Natural killer cell treated with Interleukin-12 subunit alpha and Interleukin-12 subunit beta and Interleukin-15 and Interleukin-18, amount 100 ng/mL, for 72 hours (primary cell): ENCODE data around the gene GRAPL. TPM values are rescaled to one million over a fixed set of nuclear protein-coding genes. Genes with fewer than 3 reads are reported as not detected.
A peak's percentile ranks its signal among the peaks of the same experiment; 100 is the strongest.
"Not testable (repeated sequence)": the region's sequence is repeated elsewhere in the genome, so short reads cannot be mapped to it uniquely, and the experiment has no call there.

Experiments used
- ATAC-seq, 2 donors: fragments of 150-1000 bp; cut with Tn5 transposase in 1 of 2; sonication (Bioruptor Pico), chemical (Tn5 transposase) in 1 of 2; 2 replicates each; pipeline ENCODE4 v1.10.0; 2021
- DNase-seq: peaks from one replicate; pipeline ENCODE4 v3.0.0; 2022; ENCODE audit warnings: low spot score
- H3K27ac Mint-ChIP-seq, 2 donors: 1 replicate in 1 of 2; 2 replicates in 1 of 2; pipeline ENCODE4 v1.8.0; 2022; ENCODE audit warnings: mixed read lengths in 2 of 2, mild to moderate bottlenecking in 1 of 2, moderate library complexity in 1 of 2
- H3K27me3 Mint-ChIP-seq, 2 donors: 1 replicate in 1 of 2; 2 replicates in 1 of 2; pipeline ENCODE4 v1.8.0; 2022; ENCODE audit warnings: mixed read lengths in 2 of 2
- H3K36me3 Mint-ChIP-seq: one replicate; pipeline ENCODE4 v1.8.0; 2022; ENCODE audit warnings: mixed read lengths
- H3K4me1 Mint-ChIP-seq, 2 donors: 1 replicate in 1 of 2; 2 replicates in 1 of 2; pipeline ENCODE4 v1.8.0; 2022; ENCODE audit warnings: low read depth in 2 of 2, mixed read lengths in 2 of 2, mild to moderate bottlenecking in 1 of 2
- H3K4me3 Mint-ChIP-seq: one replicate; pipeline ENCODE4 v1.8.0; 2022; ENCODE audit warnings: mixed read lengths
- H3K9me3 Mint-ChIP-seq: 2 replicates; pipeline ENCODE4 v1.8.0; 2022; ENCODE audit warnings: mixed read lengths
- total RNA-seq, 2 donors: library from RNA; stranded (reverse); gene quantifications; one replicate each; pipeline ENCODE4 v1.2.3, GENCODE V29; 2022

The GRAPL gene
- 1 to 10 TPM; 5.3 to 9.6 TPM for total RNA-seq

GRCh38 chr17:19127148-19127980 lies at the start of gene GRAPL:
Gene GRAPL, plus strand, starts transcription at chr17:19127589. Its CDS starts 31 bp downstream, at chr17:19127620.
- H3K36me3 Mint-ChIP-seq, H3K4me3 Mint-ChIP-seq, DNase-seq, H3K27ac Mint-ChIP-seq, H3K27me3 Mint-ChIP-seq, H3K9me3 Mint-ChIP-seq, H3K4me1 Mint-ChIP-seq: not testable (repeated sequence)
- ATAC-seq: peak; percentile 68 to 78

GRCh38 chr17:19088804-19089685 lies 38.3 kb upstream of the GRAPL start:
- not testable (repeated sequence) for H3K36me3 Mint-ChIP-seq, H3K27ac Mint-ChIP-seq

DNA sequence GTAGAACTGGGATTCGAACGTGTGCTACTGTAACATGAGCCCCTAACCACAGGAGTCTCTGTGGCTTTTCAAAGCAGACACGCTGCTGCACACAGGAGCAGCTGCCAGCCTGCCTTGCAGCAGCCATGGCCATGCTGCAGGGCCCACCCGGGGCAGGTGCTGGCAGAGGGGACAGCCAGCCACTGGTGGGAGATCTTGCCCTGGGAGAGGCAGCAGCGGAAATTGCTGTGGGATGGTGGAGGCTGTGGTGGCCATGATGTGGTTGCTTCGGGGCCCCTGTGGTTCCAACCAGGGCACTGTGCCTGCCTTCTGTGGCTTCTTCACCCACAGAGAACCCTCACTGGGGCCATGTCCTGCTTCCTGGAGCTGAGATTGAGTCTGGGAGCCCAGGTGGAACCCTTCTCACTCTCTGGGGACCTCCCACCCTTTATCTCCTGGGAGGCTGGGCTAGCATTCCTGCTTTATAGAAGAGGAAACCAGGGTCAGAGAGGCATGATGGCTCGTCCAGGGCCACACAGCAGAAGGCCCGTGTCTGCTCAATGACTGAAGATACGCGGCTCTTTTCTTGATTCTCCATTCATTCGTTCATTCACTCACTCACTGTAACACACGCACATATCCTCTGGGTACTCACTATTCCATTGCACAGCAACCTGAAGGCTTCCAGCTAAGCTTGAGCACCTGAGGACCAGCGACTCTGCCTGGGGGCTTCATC lies 37.2 kb upstream of the GRAPL start:
- H3K4me1 Mint-ChIP-seq, H3K9me3 Mint-ChIP-seq, DNase-seq, H3K4me3 Mint-ChIP-seq, H3K27me3 Mint-ChIP-seq, H3K27ac Mint-ChIP-seq, H3K36me3 Mint-ChIP-seq: not testable (repeated sequence)
- ATAC-seq: peak; percentile 50 to 59

More at GRCh38 chr17:19088804-19089685, 38.3 kb upstream of the GRAPL start:
- not testable (repeated sequence) for H3K9me3 Mint-ChIP-seq, DNase-seq, H3K4me1 Mint-ChIP-seq, H3K27me3 Mint-ChIP-seq, H3K4me3 Mint-ChIP-seq
- peak; percentile 21 to 64 for ATAC-seq

DNA sequence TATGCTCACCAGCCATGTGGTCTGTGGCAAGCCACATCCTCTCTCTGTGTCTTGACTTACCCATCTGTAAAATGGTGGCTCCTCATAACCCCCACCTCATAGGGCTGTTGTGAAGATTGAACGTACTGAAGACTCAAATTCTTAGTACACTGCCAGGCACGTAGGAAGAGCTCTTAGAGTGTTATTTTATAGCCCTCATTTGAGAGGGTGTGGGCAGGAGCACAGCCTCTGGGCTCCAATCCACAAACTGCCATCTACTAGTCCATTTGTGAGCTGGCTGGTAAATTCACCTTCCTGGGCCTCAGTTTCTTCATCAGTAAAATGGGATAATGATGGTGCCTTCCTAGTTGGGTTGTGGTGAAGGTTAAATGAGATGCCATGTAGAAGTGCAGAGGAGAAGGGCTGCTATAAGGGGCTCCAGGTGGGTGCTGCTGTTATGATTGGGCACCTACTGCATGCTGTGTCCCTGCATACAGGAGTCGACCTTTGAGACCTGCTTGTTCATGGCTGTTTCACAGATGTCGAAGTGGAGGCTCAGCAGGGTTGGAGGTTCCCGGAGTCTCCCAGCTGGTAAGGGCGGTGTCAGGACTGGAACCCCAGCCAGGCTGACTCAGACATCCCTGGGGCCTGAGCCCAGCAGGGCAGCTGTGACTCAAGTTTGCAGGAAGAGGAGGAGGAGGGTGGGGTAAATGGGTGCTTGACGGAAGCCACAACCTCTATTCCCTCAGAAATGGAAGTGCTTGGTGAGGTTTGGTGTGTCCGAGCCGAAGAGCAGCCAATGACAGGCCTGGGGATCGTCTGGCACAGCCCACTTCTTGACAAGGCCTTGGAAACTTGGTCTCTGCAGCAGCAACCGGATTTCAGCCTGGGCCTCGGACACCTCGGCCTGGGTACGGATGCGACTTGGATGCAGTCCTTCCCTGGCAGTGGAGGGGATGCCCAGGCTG lies 34.4 kb upstream of the GRAPL start:
- not testable (repeated sequence) for DNase-seq, ATAC-seq, H3K36me3 Mint-ChIP-seq, H3K27me3 Mint-ChIP-seq, H3K9me3 Mint-ChIP-seq, H3K4me3 Mint-ChIP-seq, H3K4me1 Mint-ChIP-seq, H3K27ac Mint-ChIP-seq

DNA sequence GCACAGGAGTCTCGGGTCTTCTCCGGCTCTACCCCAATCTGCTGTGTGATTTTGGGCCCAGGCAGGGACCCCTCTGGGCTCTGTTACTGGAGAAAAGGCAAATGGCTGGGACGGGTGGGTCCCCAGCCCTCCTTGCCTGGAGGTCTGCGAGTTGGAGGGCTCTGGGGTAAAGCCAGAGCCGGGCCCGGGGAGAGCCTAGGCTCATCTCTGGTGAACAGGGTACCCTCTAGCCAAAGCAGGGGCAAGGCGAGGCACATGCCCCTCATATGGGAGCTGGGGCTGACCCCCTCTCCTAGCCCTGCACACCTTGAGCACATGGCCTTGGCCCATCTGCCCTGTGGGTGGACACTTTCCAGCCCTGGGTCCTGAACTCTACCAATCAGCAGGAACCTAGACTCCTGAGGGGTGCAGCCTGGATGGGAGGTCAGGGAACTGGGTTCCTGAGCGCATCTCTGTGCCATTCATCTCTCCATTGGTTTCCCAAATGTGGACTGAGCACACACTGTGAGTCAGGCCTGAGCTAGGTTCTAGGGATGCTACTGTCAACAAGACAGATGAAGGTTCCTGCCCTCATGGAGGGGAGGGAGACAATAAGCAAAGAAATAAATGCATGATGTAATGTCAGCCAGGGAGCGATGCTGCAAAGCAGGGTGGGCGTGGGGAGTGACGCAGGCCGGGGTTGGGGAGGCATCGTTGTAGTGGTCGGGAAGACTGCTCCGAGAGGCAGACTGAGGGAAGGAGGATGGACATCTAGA lies 33.5 kb upstream of the GRAPL start:
- H3K27ac Mint-ChIP-seq, H3K27me3 Mint-ChIP-seq, H3K4me3 Mint-ChIP-seq, H3K36me3 Mint-ChIP-seq, H3K4me1 Mint-ChIP-seq, H3K9me3 Mint-ChIP-seq, DNase-seq: not testable (repeated sequence)
- peak in 1 of 2 donors; percentile 11 for ATAC-seq

GRCh38 chr17:19108517-19108916 lies 18.9 kb upstream of the GRAPL start:
- H3K27ac Mint-ChIP-seq, H3K4me1 Mint-ChIP-seq, DNase-seq, H3K9me3 Mint-ChIP-seq, ATAC-seq, H3K36me3 Mint-ChIP-seq, H3K27me3 Mint-ChIP-seq, H3K4me3 Mint-ChIP-seq: not testable (repeated sequence)

- not testable (repeated sequence) for DNase-seq, H3K4me3 Mint-ChIP-seq, H3K27me3 Mint-ChIP-seq, H3K9me3 Mint-ChIP-seq, H3K36me3 Mint-ChIP-seq, H3K27ac Mint-ChIP-seq, H3K4me1 Mint-ChIP-seq
- ATAC-seq: peak in 1 of 2 donors; percentile 36
Observed at GRCh38 chr17:19110189-19111097, 16.9 kb upstream of the GRAPL start.

DNA sequence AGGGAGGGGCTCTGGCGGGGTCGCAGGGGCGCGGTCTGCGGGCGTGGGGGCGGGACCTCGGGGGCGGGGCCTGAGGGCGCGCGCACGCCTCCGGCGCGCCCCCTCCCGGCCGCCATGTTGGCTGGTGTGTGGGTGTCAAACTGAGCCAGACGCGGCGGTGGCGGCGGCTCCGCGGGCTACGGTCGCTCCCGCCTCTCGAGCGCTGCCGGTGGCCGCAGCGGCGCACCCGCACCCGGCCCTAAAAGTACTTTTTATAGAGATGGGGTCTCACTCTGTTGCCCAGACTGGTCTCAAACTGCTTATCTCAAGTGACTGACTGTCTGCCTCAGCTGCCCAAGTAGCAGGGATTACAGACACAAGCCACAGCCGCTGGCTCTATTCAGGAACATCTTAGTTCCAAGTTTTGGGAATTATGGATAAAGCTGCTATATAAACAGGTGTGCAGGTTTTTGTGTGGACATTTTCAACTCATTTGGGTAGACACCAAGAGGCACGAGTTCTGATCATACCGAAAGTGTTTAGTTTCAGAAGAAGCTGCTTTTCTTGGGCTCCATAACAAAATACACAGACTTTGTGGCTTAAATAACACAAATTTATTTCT lies 16.2 kb upstream of the GRAPL start:
- H3K27me3 Mint-ChIP-seq: not testable (repeated sequence)

GRCh38 chr17:19111801-19112458 lies 15.5 kb upstream of the GRAPL start:
- H3K4me3 Mint-ChIP-seq: peak overlapping the region; percentile 10
- H3K36me3 Mint-ChIP-seq, H3K9me3 Mint-ChIP-seq, H3K4me1 Mint-ChIP-seq, H3K27me3 Mint-ChIP-seq: not testable (repeated sequence)
- peak; percentile 91 for DNase-seq
- ATAC-seq: peak; percentile 70 to 85
- H3K27ac Mint-ChIP-seq: peak overlapping the region; percentile 55 to 75

More for the DNA sequence above, 16.2 kb upstream of the GRAPL start:
- DNase-seq (peak; percentile 81), ATAC-seq (peak; percentile 83 to 89)
- not testable (repeated sequence) for H3K9me3 Mint-ChIP-seq, H3K36me3 Mint-ChIP-seq, H3K4me1 Mint-ChIP-seq
- Mint-ChIP-seq H3K27ac (peak overlapping the region; percentile 55 to 75), H3K4me3 (peak overlapping the region; percentile 10)

GRCh38 chr17:19112459-19112826 lies 14.9 kb upstream of the GRAPL start:
- H3K27me3 Mint-ChIP-seq, H3K36me3 Mint-ChIP-seq, H3K4me1 Mint-ChIP-seq, H3K9me3 Mint-ChIP-seq, DNase-seq, ATAC-seq, H3K4me3 Mint-ChIP-seq: not testable (repeated sequence)
- peak overlapping the region in 1 of 2 donors; percentile 75 for H3K27ac Mint-ChIP-seq

GRCh38 chr17:19118695-19119094 lies 8.7 kb upstream of the GRAPL start:
- H3K9me3 Mint-ChIP-seq, H3K4me3 Mint-ChIP-seq, H3K27ac Mint-ChIP-seq, H3K4me1 Mint-ChIP-seq, H3K36me3 Mint-ChIP-seq, H3K27me3 Mint-ChIP-seq, DNase-seq: not testable (repeated sequence)
- peak; percentile 74 to 81 for ATAC-seq
